PFSK-1 (cell line): ENCODE results near the gene MAGI2.

ENCODE experiments used
- FOXP2 ChIP-seq: optimal IDR thresholded peaks from 2 replicates; pipeline ENCODE3; 2011; ENCODE audit warnings: borderline replicate concordance, control low read depth, inconsistent platforms; ENCODE audit not compliant: insufficient read depth; ENCODE audit errors: extremely low read length, extremely low read depth
- POLR2AphosphoS5 ChIP-seq: IDR thresholded peaks from 2 replicates; pipeline ENCODE4 v1.6.1; 2012; ENCODE audit warnings: low read depth, mild to moderate bottlenecking, control low read depth, low read length, moderate library complexity
- SIN3A ChIP-seq: IDR thresholded peaks from 2 replicates; pipeline ENCODE4 v1.6.1; 2012; ENCODE audit warnings: mild to moderate bottlenecking, low read length, moderate library complexity, borderline replicate concordance; ENCODE audit not compliant: insufficient read depth
- TAF1 ChIP-seq: IDR thresholded peaks from 2 replicates; pipeline ENCODE4 v1.6.1; 2012; ENCODE audit warnings: low read length, control low read depth, borderline replicate concordance; ENCODE audit not compliant: insufficient read depth
- TF ChIP-seq, protein P1 (sequence below), 2 experiments: IDR thresholded peaks; 2 replicates each; pipeline versions ENCODE4 v1.6.1 to v1.8.0; 2011 to 2012; ENCODE audit warnings: low read depth in 2 of 2, low read length in 2 of 2, control low read depth in 1 of 2, inconsistent platforms in 1 of 2, mild to moderate bottlenecking in 1 of 2, moderate library complexity in 1 of 2; ENCODE audit not compliant: insufficient read depth in 1 of 2

MAGI2 gene

DNA sequence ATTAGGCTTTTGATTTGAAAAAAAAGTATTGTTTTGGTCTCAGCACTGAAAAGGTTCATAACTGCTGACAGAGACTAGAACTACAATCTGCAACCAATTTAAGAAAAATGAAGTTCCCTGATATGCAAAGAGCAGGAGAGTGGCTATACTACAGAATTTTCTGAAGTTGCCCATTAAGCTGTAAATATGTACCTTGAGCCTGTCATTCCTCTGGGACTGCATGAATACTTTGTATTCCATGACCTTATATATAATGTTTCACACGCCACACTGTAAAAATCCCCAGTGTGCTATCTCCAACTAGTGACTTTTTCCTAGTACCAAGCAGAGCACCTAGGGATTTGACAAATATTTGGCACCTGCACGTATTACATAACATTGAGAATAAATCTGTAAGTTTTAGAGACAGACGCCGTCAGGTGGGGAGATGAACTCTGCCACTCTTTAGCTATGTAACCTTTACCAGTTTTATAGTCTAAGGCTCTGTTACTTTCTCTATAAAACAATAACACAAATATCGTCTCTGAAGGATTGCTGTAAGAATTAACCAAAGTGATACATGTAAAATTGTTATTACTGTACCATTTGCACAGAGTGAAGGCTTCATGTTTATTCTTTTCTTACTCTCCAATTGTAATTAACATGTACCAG lies 235.4 kb downstream of the MAGI2 start:
- TF ChIP-seq, protein P1, sequence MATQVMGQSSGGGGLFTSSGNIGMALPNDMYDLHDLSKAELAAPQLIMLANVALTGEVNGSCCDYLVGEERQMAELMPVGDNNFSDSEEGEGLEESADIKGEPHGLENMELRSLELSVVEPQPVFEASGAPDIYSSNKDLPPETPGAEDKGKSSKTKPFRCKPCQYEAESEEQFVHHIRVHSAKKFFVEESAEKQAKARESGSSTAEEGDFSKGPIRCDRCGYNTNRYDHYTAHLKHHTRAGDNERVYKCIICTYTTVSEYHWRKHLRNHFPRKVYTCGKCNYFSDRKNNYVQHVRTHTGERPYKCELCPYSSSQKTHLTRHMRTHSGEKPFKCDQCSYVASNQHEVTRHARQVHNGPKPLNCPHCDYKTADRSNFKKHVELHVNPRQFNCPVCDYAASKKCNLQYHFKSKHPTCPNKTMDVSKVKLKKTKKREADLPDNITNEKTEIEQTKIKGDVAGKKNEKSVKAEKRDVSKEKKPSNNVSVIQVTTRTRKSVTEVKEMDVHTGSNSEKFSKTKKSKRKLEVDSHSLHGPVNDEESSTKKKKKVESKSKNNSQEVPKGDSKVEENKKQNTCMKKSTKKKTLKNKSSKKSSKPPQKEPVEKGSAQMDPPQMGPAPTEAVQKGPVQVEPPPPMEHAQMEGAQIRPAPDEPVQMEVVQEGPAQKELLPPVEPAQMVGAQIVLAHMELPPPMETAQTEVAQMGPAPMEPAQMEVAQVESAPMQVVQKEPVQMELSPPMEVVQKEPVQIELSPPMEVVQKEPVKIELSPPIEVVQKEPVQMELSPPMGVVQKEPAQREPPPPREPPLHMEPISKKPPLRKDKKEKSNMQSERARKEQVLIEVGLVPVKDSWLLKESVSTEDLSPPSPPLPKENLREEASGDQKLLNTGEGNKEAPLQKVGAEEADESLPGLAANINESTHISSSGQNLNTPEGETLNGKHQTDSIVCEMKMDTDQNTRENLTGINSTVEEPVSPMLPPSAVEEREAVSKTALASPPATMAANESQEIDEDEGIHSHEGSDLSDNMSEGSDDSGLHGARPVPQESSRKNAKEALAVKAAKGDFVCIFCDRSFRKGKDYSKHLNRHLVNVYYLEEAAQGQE (IDR thresholded peaks at IDR 0.05; ENCODE audit: insufficient read depth in 1 of 2, low read depth in 2 of 2, low read length in 2 of 2), result no peak
- TF ChIP-seq SIN3A (no peak), POLR2AphosphoS5 (no peak), TAF1 (no peak), FOXP2 (no peak)

DNA sequence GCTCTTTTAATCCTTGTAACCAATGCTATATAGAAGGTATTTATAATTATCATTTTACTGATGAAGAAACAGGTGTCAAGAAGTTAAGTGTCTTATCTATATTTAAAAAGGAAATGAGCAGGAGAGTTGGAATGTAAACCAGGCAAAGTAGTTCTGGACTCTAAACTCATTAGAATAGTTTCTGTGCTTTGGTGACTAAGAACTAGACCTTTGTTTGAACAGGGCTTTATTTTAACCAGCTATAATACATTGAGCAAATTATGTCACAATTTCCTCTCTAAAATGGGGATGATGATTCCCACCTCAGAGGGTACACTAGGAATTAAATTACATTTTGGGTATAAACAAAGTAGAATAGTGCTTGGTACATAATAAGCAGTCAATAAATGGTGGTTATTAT lies 236.0 kb downstream of the MAGI2 start:
- TF ChIP-seq, protein P1 (IDR thresholded peaks at IDR 0.05; ENCODE audit: insufficient read depth in 1 of 2, low read depth in 2 of 2, low read length in 2 of 2), result no peak
- no peak for TF ChIP-seq POLR2AphosphoS5
- TF ChIP-seq TAF1, result no peak
- no peak for TF ChIP-seq SIN3A
- TF ChIP-seq FOXP2, result no peak

DNA sequence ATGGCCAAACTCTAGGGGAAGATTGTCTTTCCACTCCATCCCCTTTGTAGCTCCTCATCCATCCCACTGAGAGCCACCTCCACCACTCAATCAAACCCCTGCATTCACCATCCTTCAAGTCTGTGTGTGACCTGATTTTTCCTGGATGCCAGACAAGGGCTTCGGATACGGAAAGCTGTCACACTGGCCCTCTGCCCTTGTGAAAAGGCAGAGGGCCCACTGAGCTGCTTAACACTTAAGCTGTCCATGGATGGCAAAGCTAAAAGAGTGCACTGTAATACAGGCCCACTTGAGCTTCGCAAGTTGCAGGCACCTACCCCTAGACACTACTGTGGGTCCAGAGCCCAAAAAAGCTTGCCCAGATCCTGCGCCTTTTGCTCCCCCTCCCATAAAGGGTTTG lies 237.2 kb downstream of the MAGI2 start:
- no peak for TF ChIP-seq FOXP2
- TF ChIP-seq SIN3A, result no peak
- no peak for TF ChIP-seq TAF1
- TF ChIP-seq POLR2AphosphoS5, result no peak
- TF ChIP-seq, protein P1 (IDR thresholded peaks at IDR 0.05; ENCODE audit: insufficient read depth in 1 of 2, low read depth in 2 of 2, low read length in 2 of 2), result no peak

DNA sequence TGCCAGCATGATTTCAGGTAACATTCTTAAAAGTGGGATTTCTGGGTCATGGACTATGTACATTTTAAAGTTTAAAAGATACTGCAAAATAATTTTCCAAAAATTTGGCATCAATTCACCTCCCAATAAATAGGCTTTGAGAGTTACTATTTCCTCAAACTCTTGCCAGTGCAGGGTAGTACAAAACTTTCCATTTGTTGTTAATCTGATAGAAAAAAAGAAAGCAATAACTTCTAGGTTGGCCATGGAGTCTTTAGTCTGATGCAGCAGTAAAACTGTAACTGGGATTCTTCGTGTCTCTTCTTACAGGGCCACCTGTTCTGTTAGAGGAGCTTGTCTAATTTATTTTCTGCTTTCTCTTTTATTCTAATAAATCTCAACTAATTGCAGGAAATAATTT lies 241.1 kb downstream of the MAGI2 start:
- no peak for TF ChIP-seq POLR2AphosphoS5
- TF ChIP-seq, protein P1 (IDR thresholded peaks at IDR 0.05; ENCODE audit: insufficient read depth in 1 of 2, low read depth in 2 of 2, low read length in 2 of 2), result no peak
- no peak for TF ChIP-seq SIN3A
- TF ChIP-seq FOXP2, result no peak
- TF ChIP-seq TAF1, result no peak

DNA sequence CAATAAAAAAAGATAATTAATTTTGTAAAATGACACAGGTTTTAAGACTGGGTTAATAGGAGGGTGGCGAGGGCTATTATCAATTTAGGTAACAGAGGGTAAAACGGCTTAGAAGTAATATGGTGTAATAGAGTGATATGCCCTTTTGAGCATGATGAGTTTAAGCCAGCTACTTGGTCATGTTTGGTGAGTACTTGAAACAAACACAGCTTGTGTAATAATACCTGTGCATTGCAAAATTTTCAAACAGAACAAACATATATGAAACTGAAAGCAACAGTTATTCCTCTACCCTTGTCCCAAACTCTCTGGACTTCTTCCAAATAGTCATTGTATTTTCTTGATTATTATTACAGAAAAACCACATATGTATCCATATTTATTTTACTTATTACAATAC lies 241.7 kb downstream of the MAGI2 start:
- TF ChIP-seq FOXP2 (no peak), POLR2AphosphoS5 (no peak), TAF1 (no peak), SIN3A (no peak)
- TF ChIP-seq, protein P1 (IDR thresholded peaks at IDR 0.05; ENCODE audit: insufficient read depth in 1 of 2, low read depth in 2 of 2, low read length in 2 of 2), result no peak
